HEK293 (cell line): ENCODE measurements around the gene PTPRN2.

Experiments
- EGR2 ChIP-seq: fragments of 450-650 bp; formaldehyde crosslinking; IDR thresholded peaks from 2 replicates; pipeline ENCODE4 v1.5.1; 2016; ENCODE audit warnings: low read depth, missing biosample characterization, missing genetic modification characterization
- GLI4 ChIP-seq: fragments of 450-650 bp; formaldehyde crosslinking; IDR thresholded peaks from 2 replicates; pipeline ENCODE4 v1.5.1; 2016; ENCODE audit warnings: missing biosample characterization, missing genetic modification characterization
- KLF10 ChIP-seq: fragments of 450-650 bp; IDR thresholded peaks from 2 replicates; pipeline ENCODE4 v1.5.1; 2018; ENCODE audit warnings: missing biosample characterization, mild to moderate bottlenecking, missing genetic modification characterization
- TRIM28 ChIP-seq: IDR thresholded peaks from 2 replicates; pipeline ENCODE4 v1.6.1; 2011; ENCODE audit warnings: low read length, control low read depth, borderline replicate concordance
- YY1 ChIP-seq: fragments of 450-650 bp; formaldehyde crosslinking; IDR thresholded peaks from 2 replicates; pipeline ENCODE4 v1.5.1; 2018; ENCODE audit warnings: missing biosample characterization, missing genetic modification characterization
- ZBTB7A ChIP-seq: fragments of 450-650 bp; formaldehyde crosslinking; IDR thresholded peaks from 2 replicates; pipeline ENCODE4 v1.5.1; 2016; ENCODE audit warnings: low read depth, missing biosample characterization, missing genetic modification characterization
- ZEB2 ChIP-seq: fragments of 450-650 bp; formaldehyde crosslinking; IDR thresholded peaks from 2 replicates; pipeline ENCODE4 v1.5.1; 2016; ENCODE audit warnings: missing biosample characterization, missing genetic modification characterization
- ZNF10 ChIP-seq: fragments of 450-650 bp; formaldehyde crosslinking; IDR thresholded peaks from 2 replicates; pipeline ENCODE4 v1.5.1; 2017; ENCODE audit warnings: missing biosample characterization, missing genetic modification characterization
- ZNF549 ChIP-seq: fragments of 450-650 bp; IDR thresholded peaks from 2 replicates; pipeline ENCODE4 v1.5.1; 2018; ENCODE audit warnings: missing biosample characterization, missing genetic modification characterization, mild to moderate bottlenecking, inconsistent platforms, moderate library complexity
- TF ChIP-seq, protein P1 (sequence below): fragments of 450-650 bp; formaldehyde crosslinking; IDR thresholded peaks from 2 replicates; pipeline ENCODE4 v1.5.1; 2016; ENCODE audit warnings: missing biosample characterization, missing genetic modification characterization
- TF ChIP-seq, protein P2 (sequence below): fragments of 450-650 bp; formaldehyde crosslinking; conservative IDR thresholded peaks from 2 replicates; pipeline ENCODE4 v1.5.1; 2016; ENCODE audit warnings: low read depth, missing biosample characterization, missing genetic modification characterization
- TF ChIP-seq, protein P3 (sequence below): fragments of 450-650 bp; formaldehyde crosslinking; IDR thresholded peaks from 2 replicates; pipeline ENCODE4 v1.5.1; 2017; ENCODE audit warnings: missing biosample characterization, missing genetic modification characterization
- TF ChIP-seq, protein P4 (sequence below): fragments of 450-650 bp; formaldehyde crosslinking; IDR thresholded peaks from 2 replicates; pipeline ENCODE4 v1.5.1; 2016; ENCODE audit warnings: missing biosample characterization, missing genetic modification characterization, low read depth
- TF ChIP-seq, protein P5 (sequence below): sonication (generic); formaldehyde crosslinking; IDR thresholded peaks from 2 replicates; pipeline ENCODE4 v1.8.1; 2022; ENCODE audit warnings: mild to moderate bottlenecking, moderate library complexity, missing genetic modification reagents

DNA sequence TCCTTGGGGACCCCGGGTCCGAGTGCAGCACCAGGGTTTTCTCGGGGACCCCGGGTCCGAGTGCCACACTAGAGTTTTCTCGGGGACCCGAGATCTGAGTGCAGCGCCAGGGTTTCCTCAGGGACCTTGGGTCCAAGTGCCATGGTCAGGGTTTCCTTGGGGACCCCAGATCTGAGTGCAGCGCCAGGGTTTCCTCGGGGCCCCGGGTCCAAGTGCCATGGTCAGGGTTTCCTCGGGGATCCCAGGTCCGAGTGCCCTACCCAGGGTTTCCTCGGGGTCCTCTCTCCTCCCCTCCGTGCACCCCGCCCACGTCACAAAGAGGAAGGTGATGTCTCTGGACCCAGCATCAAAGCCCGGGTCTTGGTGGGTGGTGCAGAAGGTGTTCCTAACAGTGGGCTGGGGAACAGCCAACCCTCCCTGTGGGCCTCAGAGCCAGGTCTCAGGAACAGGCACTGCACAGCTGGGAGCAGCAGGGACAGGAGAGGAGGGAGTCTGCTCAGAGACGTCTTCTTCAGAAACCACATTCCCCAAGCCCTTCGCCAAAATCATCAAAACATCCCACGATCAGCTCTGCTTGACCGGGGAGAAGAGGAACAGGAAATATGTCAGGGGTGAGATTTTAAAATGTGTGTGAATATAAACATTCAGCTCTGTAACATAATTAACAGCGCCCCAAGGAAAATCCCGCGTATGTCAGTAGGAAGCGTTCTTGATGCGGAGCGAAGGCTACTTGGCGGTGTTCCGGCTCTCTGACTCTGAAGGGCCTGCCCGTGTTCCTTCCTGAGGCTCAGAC is 710.1 kb downstream of the PTPRN2 start:
- TF ChIP-seq ZNF549 (tag by site-specific recombination), result no peak
- TF ChIP-seq EGR2, result no peak
- TF ChIP-seq, protein P1, sequence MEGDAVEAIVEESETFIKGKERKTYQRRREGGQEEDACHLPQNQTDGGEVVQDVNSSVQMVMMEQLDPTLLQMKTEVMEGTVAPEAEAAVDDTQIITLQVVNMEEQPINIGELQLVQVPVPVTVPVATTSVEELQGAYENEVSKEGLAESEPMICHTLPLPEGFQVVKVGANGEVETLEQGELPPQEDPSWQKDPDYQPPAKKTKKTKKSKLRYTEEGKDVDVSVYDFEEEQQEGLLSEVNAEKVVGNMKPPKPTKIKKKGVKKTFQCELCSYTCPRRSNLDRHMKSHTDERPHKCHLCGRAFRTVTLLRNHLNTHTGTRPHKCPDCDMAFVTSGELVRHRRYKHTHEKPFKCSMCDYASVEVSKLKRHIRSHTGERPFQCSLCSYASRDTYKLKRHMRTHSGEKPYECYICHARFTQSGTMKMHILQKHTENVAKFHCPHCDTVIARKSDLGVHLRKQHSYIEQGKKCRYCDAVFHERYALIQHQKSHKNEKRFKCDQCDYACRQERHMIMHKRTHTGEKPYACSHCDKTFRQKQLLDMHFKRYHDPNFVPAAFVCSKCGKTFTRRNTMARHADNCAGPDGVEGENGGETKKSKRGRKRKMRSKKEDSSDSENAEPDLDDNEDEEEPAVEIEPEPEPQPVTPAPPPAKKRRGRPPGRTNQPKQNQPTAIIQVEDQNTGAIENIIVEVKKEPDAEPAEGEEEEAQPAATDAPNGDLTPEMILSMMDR (tag by site-specific recombination), result no peak
- no peak for TF ChIP-seq GLI4 (tag by site-specific recombination)
- no peak for TF ChIP-seq ZNF10 (tag by site-specific recombination)
- TF ChIP-seq, protein P2, sequence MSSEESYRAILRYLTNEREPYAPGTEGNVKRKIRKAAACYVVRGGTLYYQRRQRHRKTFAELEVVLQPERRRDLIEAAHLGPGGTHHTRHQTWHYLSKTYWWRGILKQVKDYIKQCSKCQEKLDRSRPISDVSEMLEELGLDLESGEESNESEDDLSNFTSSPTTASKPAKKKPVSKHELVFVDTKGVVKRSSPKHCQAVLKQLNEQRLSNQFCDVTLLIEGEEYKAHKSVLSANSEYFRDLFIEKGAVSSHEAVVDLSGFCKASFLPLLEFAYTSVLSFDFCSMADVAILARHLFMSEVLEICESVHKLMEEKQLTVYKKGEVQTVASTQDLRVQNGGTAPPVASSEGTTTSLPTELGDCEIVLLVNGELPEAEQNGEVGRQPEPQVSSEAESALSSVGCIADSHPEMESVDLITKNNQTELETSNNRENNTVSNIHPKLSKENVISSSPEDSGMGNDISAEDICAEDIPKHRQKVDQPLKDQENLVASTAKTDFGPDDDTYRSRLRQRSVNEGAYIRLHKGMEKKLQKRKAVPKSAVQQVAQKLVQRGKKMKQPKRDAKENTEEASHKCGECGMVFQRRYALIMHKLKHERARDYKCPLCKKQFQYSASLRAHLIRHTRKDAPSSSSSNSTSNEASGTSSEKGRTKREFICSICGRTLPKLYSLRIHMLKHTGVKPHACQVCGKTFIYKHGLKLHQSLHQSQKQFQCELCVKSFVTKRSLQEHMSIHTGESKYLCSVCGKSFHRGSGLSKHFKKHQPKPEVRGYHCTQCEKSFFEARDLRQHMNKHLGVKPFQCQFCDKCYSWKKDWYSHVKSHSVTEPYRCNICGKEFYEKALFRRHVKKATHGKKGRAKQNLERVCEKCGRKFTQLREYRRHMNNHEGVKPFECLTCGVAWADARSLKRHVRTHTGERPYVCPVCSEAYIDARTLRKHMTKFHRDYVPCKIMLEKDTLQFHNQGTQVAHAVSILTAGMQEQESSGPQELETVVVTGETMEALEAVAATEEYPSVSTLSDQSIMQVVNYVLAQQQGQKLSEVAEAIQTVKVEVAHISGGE (tag by site-specific recombination), result no peak
- TF ChIP-seq, protein P3, sequence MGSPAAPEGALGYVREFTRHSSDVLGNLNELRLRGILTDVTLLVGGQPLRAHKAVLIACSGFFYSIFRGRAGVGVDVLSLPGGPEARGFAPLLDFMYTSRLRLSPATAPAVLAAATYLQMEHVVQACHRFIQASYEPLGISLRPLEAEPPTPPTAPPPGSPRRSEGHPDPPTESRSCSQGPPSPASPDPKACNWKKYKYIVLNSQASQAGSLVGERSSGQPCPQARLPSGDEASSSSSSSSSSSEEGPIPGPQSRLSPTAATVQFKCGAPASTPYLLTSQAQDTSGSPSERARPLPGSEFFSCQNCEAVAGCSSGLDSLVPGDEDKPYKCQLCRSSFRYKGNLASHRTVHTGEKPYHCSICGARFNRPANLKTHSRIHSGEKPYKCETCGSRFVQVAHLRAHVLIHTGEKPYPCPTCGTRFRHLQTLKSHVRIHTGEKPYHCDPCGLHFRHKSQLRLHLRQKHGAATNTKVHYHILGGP (tag by site-specific recombination), result no peak
- no peak for TF ChIP-seq ZEB2
- TF ChIP-seq, protein P4, sequence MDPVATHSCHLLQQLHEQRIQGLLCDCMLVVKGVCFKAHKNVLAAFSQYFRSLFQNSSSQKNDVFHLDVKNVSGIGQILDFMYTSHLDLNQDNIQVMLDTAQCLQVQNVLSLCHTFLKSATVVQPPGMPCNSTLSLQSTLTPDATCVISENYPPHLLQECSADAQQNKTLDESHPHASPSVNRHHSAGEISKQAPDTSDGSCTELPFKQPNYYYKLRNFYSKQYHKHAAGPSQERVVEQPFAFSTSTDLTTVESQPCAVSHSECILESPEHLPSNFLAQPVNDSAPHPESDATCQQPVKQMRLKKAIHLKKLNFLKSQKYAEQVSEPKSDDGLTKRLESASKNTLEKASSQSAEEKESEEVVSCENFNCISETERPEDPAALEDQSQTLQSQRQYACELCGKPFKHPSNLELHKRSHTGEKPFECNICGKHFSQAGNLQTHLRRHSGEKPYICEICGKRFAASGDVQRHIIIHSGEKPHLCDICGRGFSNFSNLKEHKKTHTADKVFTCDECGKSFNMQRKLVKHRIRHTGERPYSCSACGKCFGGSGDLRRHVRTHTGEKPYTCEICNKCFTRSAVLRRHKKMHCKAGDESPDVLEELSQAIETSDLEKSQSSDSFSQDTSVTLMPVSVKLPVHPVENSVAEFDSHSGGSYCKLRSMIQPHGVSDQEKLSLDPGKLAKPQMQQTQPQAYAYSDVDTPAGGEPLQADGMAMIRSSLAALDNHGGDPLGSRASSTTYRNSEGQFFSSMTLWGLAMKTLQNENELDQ (tag by site-specific recombination), result no peak
- no peak for TF ChIP-seq TRIM28
- no peak for TF ChIP-seq KLF10
- TF ChIP-seq, protein P5, sequence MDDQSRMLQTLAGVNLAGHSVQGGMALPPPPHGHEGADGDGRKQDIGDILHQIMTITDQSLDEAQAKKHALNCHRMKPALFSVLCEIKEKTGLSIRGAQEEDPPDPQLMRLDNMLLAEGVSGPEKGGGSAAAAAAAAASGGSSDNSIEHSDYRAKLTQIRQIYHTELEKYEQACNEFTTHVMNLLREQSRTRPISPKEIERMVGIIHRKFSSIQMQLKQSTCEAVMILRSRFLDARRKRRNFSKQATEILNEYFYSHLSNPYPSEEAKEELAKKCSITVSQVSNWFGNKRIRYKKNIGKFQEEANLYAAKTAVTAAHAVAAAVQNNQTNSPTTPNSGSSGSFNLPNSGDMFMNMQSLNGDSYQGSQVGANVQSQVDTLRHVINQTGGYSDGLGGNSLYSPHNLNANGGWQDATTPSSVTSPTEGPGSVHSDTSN (CRISPR knock-in tag), result no peak
- TF ChIP-seq ZBTB7A, result no peak
- TF ChIP-seq YY1 (tag by site-specific recombination), result no peak
